NOMO-1 treated with DMSO at 0.1 percent for 48 hours (cell line): ENCODE results near the gene SLC12A7.
A peak's percentile ranks its signal among the peaks of the same experiment; 100 is the strongest.

ENCODE experiments used
- DNase-seq: peaks from one replicate; lab custom pipeline; 2025; ENCODE audit not compliant: unreplicated experiment; lab: John Stamatoyannopoulos, UW

The SLC12A7 gene

DNA sequence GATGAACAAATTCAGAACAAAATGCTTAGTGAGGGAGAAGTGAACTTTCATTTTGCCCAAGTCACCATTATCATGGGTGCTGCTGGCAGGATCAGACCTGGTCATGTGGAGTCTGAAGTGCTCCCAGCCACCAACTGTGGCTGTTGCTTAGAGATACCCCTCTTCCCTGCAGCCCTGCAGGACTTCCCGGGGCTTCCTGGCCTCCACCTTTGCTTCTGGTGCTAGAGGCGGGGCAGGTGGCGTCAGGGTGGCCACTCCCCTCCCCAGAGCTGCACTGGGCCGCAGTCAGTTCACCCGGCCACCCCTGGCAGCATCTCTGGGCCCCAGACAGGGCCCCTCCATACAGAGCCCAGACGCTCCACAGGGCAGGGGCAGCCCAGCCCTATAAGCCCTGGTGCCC, 30.0 kb upstream of the SLC12A7 start:
- DNase-seq: no peak

DNA sequence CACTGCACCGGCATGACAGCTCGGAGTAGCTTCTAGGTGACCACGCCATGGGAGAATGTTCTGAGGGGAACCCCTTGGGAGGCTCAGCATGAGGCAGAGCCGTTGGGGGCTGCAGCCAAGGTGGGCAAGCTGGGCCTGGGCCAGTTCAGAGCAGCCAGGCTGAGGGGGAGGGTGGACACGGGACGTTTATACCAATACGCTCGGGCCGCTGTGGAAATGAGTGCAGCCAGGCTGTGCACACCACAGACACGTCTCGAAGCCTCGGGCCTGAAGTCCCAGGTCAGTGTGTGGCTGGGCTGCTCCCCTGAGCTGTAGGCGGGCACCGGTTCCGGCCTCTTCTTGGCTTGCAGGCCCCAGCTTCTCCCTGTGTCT, 28.9 kb upstream of the SLC12A7 start:
- no peak for DNase-seq

DNA sequence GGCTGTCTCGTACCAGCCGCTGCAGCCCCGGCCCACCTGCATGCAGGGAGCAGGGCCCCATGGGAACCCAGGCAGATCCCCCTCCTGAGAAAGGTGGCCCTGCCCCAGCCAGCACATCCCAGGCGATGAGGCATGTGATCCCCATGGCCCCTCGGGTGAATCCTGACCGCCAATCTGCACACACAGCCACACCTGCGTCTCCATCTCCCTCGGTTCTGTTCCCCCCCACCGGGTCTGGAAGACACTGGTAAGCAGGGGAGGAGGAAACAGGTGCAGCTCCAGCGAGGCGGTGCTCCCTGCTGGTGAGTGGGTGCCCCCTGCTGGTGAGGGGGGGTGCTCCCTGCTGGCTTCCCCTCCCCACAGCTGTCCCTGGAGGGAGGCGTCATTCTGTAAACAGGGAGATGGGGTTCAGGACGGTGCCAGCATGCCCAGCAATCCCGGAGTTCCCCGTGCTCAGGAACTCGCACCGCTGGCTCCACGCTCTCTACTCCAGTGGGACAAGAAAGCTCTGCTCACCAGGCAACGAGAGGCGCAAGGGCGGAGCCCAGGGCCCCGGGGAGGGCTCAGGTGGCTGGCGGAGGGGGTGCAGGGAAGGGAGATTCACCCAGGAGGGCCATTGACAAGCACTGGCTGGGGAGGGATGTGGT, 28.4 kb upstream of the SLC12A7 start:
- peak; percentile 76 for DNase-seq

DNA sequence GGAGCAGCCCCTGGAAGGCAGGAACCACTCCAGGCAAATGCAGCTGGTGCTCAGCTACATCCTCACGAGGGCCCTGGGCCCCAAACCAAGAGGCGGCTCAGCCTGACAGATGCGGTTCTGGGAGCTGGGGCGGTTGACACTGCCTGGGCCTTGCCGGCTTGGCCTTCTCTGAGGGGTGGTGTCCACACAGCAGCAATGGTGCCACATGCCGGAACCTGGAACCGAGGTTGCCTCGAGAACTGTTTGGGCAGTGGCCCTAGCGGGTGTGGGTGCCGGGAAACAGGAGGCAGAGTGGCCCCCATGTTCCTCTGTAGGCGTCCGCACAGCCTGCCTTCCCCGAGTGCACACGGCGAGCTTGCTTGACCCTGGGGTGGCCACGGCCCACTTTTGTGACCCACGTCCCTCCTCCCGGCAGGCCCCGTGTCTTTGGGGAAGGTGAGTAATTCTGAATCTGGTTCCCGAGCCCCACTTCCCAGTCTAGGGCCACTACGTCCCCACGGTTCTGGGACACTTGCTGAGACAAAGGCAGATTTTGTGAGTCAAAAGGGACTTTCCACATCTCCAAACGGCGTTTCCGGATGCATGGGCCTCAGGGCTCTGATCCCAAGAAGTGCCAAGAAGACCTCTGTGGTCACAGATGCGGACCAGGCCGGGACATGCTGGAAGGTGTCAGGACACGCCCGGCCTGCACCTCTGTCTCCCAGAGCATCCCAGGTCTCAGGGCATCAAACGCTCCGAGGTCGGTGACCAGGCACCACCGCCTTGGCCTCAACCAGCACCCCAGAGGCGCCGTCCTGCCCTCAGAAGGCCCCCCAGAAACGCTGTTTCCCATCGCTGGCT, 27.7 kb upstream of the SLC12A7 start:
- no peak for DNase-seq

DNA sequence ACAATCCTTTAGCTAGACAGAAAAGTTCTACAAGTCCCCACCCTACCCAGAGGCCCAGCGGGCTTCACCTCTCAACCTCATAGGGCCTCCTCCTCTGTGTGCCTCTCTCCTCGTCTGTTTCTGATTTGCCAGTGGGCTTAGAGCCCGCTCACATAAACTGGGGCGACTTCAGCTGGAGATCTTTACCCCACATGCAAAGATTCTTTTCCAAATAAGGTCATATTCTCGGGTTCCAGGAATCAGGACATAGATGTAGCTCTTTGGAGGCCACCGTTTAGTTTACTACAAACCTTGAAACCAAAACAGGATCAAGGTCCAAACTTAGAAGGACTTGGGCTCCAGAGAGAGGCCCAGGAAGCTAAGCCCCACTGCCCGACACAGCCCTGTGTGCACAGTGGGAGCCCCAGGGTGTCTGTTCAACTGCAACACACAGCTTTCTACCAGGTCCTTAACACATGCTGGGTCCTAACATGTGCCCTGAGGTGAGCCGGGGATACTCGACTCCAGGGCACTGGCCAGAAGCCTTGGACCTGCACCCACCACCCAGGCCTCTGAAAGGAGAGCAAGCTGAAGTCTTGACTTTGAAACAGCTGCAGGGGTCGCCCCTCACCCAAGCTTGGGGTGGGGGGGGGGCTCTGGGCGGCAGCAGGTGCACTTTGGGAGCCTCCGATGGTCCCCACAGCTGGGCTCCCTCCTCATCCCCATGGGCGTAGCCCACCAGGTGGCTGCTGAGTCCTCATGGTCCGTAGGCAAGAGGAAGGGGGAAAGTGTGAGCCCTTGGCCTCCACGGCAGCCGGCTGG, 26.8 kb upstream of the SLC12A7 start:
- no peak for DNase-seq

DNA sequence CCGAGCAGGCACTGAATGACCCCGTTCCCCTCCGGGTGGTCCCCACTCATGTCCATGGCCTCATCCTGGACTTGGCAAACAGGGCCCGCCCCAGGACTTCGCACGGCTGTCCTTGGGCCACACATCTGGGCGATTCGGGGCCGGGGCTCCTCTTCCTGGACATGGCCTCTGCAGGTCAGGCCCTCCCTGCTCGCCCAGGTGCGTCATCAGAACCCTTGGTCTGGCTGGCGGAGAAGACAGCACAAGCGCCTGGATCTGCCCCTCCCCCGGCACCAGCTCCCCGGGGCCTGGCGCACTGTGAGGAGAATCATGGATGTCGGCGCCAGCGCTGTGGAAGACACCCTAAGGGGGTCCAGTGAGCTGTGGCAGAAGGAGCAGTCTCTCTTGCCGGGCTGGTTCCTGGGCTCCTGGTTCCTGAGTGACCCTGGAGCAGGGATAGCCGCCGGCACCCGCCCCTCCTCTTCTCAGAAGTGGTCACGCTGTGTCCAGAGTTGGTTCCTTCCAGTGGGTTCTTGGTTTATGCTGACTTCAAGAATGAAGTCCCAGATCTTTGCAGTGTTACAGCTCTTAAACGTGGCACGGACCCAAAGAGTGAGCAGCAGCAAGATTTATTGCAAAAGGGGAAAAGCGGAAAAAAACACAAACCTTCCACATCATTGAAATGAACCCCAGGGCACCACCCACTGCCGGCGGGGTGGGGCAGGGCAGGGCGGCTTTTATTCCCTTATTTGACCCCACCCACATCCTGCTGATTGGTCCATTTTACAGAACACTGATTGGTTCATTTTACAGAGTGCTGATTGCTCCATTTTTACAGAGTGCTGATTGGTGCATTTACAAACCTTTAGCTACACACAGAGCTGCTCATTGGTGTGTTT, 25.9 kb upstream of the SLC12A7 start:
- peak; percentile 47 for DNase-seq

DNA sequence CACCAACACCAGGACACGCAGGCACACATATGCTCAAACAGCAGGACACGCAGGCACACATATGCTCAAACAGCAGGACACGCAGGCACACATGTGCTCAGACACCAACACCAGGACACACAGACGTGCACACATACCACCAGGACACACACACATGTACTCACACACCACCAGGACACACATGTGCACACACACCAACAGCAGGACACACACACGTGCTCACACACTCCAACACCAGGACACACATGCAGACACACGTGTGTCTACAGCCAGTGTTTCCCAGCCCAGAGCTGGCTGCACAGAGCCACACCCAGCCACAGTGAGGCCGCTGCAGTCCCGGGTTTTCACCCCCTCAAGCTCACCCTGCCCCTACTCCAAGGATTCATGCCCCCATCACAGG, 25.0 kb upstream of the SLC12A7 start:
- no peak for DNase-seq

DNA sequence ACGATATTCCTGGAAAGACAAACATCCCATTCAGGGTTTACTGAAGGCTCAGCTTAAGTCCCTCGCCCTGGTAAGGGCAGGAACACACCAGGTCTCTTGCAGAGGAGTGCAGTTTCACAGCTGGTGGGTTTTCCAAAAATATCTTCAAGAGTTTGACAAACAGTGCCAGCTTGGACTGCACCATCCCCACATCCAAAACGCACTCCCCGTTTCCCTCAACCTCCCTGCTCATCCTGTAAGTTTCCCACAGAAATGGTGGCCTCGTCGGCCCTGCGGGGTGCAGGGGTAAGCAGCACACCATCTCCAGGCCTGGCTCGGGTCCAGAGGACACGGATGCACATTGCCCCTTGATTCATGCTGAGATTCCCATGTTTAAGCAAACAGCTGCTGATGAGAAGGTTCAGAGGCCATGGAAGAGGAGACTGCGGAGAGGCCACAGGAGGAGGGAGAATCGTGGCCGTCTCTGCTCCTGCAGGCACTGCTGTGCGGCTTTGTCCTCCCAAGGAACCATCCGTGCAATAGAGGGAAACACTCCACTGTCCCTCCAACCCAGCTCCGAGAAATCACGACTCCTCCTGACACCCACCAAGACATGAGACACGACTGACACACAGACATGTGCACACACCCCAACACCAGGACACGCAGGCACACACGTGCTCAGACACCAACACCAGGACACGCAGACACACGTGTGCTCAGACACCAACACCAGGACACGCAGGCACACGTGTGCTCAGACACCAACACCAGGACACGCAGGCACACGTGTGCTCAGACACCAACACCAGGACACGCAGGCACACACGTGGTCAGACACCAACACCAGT, 24.0 kb upstream of the SLC12A7 start:
- DNase-seq: no peak

DNA sequence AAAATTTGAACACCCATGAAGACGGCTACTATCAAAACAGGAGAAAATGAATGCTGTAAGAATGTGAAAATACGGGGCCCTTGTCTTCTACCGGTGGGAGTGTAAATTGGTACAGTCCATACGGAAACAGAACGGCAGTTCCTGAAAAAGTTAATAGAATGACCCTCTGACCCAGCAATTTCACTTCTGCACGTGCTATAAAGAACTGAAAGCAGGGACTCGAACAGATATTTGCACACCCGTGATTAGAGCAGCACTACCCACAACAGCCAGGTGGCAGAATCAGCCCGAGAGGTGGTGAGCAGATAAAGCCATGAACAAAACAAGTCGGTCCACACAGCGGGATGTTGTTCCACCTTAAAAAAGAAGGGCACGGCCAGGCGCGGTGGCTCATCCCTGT, 22.6 kb upstream of the SLC12A7 start:
- peak; percentile 98 for DNase-seq

DNA sequence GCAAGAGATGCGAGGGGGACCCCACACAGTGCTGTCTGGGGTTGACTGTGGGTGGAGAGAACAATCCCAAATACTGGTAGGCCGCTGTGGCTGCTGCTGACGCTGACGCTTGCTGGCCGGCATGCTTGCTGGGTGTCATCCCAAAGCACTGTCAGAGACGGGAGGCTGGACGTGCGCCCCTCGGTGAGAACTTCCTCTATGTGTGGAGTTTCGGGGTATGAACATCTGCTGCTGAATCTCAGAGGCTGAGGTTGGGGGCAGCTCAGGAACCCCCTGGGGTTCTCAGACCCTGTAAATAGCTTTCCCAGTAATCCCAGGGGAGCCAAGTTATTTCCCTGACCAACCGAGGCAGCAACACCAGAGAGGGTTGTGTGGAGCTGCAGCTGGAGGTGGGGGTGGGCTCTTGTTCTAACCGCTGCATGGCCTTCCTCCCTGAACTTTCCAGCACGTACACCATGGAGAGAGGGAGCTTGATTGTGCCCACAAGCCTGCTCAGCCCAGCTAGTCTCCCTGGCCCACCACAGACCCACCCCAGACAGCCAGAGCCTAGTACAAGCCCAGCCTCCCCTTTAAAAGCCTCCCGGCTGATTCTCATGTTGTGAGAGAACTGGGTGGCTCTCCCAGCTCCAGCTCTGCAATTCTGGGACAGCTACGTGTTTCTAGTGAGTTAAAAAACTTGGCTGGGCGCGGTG, 21.8 kb upstream of the SLC12A7 start:
- no peak for DNase-seq

DNA sequence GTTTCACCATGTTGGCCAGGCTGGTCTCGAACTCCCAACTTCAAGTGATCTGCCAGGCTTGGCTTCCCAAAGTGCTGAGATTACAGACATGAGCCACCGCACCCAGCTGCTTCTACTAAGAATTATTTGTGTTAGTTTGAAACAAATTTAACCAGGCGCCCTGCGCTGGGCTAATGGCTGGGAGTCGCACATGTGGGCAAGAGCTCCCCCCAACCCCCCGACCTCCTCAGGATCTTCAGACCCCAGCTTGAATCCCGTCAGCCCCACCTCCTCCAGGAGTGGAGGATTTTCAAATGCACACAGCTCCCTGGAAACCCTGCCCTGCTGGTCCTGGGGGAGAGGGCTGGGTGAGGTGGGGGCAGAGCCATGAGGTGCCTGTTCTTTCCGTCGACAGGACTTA, 21.2 kb upstream of the SLC12A7 start:
- no peak for DNase-seq

DNA sequence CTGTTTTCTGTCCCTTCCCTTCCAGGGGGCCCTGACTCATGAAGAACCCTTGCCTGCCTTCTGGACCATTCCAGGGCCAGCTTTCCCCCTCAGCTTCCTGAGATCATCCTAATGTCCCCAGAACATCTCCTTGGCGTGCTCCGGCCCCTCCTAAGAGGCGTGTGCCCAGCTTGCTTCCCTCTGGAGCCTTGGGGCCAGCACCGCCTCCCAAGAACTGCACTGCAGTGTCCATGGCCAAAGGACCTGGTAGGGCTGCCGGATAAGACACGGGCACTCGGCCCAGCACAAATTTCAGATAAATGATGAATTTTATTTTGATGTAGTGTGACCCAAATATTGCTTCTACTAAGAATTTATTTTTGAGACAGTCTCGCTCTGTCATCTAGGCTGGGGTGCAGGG, 20.7 kb upstream of the SLC12A7 start:
- DNase-seq: no peak

DNA sequence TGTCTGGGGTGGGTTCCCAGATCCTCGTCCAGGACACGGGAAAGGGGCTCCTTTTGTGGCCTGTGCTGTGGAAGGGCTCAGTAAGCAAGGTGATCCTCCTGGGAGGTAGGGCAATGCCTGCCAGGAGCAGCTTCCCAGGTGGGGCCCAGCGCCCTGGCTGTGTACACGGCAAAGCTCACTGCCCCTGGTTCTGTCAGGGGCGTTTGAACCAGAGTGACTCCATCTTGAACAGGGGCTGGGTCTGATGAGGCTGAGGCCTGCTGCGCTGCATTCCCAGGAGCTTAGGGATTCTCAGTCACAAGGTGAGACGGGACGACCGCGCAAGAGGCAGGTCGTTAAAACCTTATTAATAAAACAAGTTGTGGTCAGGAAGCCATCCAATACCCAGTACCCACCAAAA, 19.9 kb upstream of the SLC12A7 start:
- DNase-seq: no peak

DNA sequence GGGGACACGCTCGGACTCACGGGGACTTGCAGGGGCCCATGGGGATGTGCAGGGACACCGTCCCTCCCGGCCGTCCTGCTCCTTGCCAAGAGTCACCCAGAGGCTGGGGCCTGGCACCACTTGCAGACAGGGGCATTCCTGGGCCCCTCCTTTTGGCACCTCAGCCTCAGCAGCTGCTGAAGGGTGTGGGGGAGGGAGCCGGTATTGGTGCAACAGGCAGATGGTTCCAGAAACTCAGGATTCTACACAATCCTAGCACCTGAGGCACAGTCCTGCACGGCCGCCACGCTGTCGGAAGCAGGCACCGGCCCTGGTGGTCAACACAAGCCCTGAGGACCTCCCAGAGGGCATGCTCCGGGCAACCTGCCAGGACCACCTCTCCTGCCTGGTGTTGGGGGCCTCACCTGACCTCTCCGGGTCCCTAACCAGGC, 19.3 kb upstream of the SLC12A7 start:
- no peak for DNase-seq

DNA sequence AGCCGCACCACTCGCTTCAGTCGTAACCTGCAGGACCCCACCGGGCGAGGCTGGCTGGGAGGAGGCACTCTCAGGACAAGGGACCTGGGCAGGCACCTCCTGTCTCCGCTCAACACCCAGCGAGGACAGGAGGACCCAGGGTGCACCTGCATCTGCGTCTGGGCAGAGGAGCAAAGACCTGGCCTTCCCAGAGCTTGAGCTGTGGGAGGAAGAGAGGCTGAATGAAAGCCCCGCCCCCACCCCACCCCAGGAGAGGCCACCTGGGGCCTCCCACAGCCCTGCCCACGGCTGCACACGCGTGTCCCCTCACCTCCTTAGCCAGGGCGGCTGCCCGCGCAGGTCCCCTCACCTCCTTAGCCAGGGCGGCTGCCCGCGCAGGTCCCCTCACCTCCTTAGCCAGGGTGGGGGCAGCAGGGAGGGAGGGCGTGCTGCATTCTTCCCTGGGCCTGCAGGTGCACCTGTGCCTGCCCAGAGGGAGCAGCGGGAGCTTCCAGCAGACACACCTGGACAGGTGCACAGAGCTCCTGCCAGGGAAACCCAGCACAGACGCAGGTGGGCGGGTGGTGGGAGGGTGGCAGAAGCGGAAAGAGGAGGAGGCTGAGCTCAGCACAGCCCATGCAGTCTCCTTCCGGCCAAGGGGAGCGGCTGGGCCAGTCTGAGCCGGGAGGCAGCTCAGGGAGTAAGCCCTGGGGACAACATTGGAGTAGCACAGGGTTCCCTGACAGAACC, 18.5 kb upstream of the SLC12A7 start:
- DNase-seq: no peak

DNA sequence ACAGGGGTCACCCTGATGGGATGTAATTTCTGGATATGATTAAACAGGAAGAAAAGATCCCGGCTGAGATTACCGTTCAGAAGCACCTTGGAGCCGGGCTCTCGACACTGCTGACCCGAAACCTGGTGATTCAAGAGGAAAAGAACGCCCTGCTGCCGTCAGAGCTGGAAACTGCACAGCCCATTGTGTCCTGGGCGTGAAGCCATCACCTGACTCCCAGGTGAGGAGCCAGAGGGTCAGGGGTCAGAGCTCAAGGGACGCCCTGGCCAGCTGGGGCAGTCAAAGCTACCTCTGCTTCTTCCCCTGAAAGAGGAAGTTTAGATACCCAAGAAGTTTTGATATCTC, 17.8 kb upstream of the SLC12A7 start:
- no peak for DNase-seq

DNA sequence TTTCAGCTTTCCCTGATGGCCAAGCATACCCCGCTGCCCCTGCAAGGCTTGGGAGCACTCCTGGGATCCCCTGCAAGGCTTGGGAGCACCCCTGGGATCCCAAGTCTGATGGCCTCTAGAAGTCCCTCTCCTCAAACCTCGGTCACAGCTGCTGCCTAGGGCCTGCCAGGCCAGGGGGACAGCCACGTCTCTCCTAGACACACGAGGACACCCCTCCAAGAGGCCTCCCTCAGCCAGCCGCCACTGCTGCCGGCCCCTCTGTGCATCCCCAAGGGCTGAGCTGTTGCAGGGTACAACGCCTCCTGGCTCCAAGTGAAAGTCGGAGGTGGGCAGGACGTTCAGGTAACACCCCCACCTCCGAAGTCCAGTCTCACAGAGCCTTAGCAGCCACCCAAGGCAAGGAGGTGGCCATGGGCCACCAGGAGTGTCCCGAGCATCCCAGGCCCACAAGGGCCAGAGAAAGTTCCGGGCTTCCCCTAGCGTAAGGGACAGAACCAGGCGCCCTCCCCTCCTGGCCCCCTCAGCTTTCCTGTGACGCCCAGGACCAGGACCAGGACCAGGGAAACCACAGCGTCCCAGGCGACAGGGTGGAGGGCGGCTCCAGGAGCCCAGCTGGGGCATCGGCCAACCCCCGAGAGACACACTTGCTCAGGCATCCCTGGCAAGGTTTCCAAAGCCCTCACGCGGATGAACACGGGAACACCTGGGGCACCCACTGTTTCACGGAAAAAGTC, 17.3 kb upstream of the SLC12A7 start:
- DNase-seq: no peak
